Measurements from ENCODE around the gene MSANTD2. TPM values are rescaled to one million over a fixed set of nuclear protein-coding genes. Genes with fewer than 3 reads are reported as not detected.

The MSANTD2 gene
- total RNA-seq, 1 experiment from 2014 or later = 15.3 TPM

GRCh38 chr11:124821995-124822730, 22.0 kb upstream of the MSANTD2 start:
- intact Hi-C loops (cut with micrococcal nuclease) = no loop called here

GRCh38 chr11:124817036-124817435, 16.8 kb upstream of the MSANTD2 start:
- BruUV-seq (replicated peaks) = no TSS peak
- no peak for TF ChIP-seq CTCF (IDR thresholded peaks at IDR 0.05; ENCODE audit: unreplicated experiment)
- Mint-ChIP-seq H3K27ac (ENCODE audit: low read depth, unreplicated experiment) (no peak overlapping the region), H3K27me3 (ENCODE audit: insufficient read depth, unreplicated experiment) (peaks cover 37% of the 10 kb centered on the region), H3K4me3 (ENCODE audit: unreplicated experiment) (no peak overlapping the region), H3K4me1 (ENCODE audit: insufficient read depth, unreplicated experiment) (peaks cover 5% of the 10 kb centered on the region), H3K36me3 (ENCODE audit: insufficient read depth, unreplicated experiment) (no peaks in the 10 kb centered on the region), H3K9me3 (ENCODE audit: unreplicated experiment) (no peaks in the 10 kb centered on the region)
- ChIA-PET CTCF (no interaction called here), POLR2A (no interaction called here)
- no peak for DNase-seq (ENCODE audit: unreplicated experiment)
- intact Hi-C loops (cut with micrococcal nuclease) = no loop called here

More at GRCh38 chr11:124821995-124822730, 22.0 kb upstream of the MSANTD2 start:
- peaks cover 29% of the 10 kb centered on the region for H3K27me3 Mint-ChIP-seq (ENCODE audit: insufficient read depth, unreplicated experiment)
- no peak for TF ChIP-seq CTCF (IDR thresholded peaks at IDR 0.05; ENCODE audit: unreplicated experiment)
- H3K36me3 Mint-ChIP-seq (ENCODE audit: insufficient read depth, unreplicated experiment) = no peaks in the 10 kb centered on the region
- H3K4me3 Mint-ChIP-seq (ENCODE audit: unreplicated experiment) = no peak overlapping the region
- POLR2A ChIA-PET = interaction anchor here (0.6 kb wide), 1 partner anchor 29 kb away, joined by 3 read pairs; no protein-coding TSS in a partner anchor
- H3K27ac Mint-ChIP-seq (ENCODE audit: low read depth, unreplicated experiment) = no peak overlapping the region
- no peaks in the 10 kb centered on the region for H3K9me3 Mint-ChIP-seq (ENCODE audit: unreplicated experiment)
- BruUV-seq (replicated peaks) = no TSS peak
- H3K4me1 Mint-ChIP-seq (ENCODE audit: insufficient read depth, unreplicated experiment) = no peaks in the 10 kb centered on the region
- DNase-seq (ENCODE audit: unreplicated experiment) = no peak
- CTCF ChIA-PET = interaction anchor here (0.8 kb wide), 1 partner anchor 25 kb away, joined by 3 read pairs; no protein-coding TSS in a partner anchor

DNA sequence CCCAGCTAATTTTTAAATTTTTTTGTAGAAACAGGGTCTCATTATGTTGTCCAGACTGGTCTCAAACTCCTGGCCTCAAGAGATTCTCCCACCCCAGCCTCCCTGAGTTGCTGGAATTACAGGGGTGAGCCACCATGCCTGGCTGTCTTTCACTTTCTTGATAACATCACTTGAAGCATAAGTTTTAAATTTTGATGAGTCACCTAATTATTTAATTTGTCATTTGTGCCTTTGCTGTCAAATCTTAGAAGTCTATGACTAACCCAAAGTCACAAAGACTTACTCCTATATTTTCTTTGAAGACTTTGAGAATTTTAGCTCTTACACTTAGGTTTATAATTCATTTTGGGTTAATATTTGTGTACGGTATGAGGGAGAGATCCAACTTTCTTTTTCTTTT, 14.5 kb upstream of the MSANTD2 start:
- CTCF ChIA-PET = interaction anchor here (0.6 to 2.3 kb wide), 7 partner anchors 13 to 779 kb away, joined by 3 to 15 read pairs (median 5); partner anchors contain the start of genes SIAE and SPA17
- POLR2A ChIA-PET = interaction anchor here (0.9 to 1.9 kb wide), 3 partner anchors 14 to 62 kb away, joined by 4 to 8 read pairs (median 6); no protein-coding TSS in a partner anchor
- intact Hi-C loops (cut with micrococcal nuclease) = no loop called here

More for the DNA sequence above, 14.5 kb upstream of the MSANTD2 start:
- no TSS peak for BruUV-seq (replicated peaks)
- H3K36me3 Mint-ChIP-seq (ENCODE audit: insufficient read depth, unreplicated experiment) = no peaks in the 10 kb centered on the region
- no peak overlapping the region for H3K27ac Mint-ChIP-seq (ENCODE audit: low read depth, unreplicated experiment)
- peaks cover 5% of the 10 kb centered on the region for H3K4me1 Mint-ChIP-seq (ENCODE audit: insufficient read depth, unreplicated experiment)
- peaks cover 46% of the 10 kb centered on the region for H3K27me3 Mint-ChIP-seq (ENCODE audit: insufficient read depth, unreplicated experiment)
- H3K9me3 Mint-ChIP-seq (ENCODE audit: unreplicated experiment) = no peaks in the 10 kb centered on the region
- no peak for TF ChIP-seq CTCF (IDR thresholded peaks at IDR 0.05; ENCODE audit: unreplicated experiment)
- no peak overlapping the region for H3K4me3 Mint-ChIP-seq (ENCODE audit: unreplicated experiment)
- no peak for DNase-seq (ENCODE audit: unreplicated experiment)
